Prostate gland (tissue), 2 donors: ENCODE measurements around the gene IL17RE.

Source experiments
- POLR2A ChIP-seq: fragments of 450-650 bp; IDR thresholded peaks from one replicate; pipeline ENCODE4 v1.6.1; 2016; ENCODE audit warnings: antibody characterized with exemption, mild to moderate bottlenecking
- POLR2AphosphoS5 ChIP-seq: sonication (generic); formaldehyde crosslinking; IDR thresholded peaks from one replicate; pipeline ENCODE4 v1.6.1; 2017; ENCODE audit warnings: antibody characterized with exemption
- TF ChIP-seq, protein P1 (sequence below), 4 experiments: fragments of 200-600 bp in 2 of 4; fragments of 450-650 bp in 2 of 4; sonication (generic) in 2 of 4; IDR thresholded peaks; 1 replicate in 3 of 4; 2 replicates in 1 of 4; pipeline ENCODE4 v1.5.1; 2016 to 2019; ENCODE audit warnings: antibody characterized with exemption in 4 of 4, mild to moderate bottlenecking in 2 of 4, moderate library complexity in 2 of 4

DNA sequence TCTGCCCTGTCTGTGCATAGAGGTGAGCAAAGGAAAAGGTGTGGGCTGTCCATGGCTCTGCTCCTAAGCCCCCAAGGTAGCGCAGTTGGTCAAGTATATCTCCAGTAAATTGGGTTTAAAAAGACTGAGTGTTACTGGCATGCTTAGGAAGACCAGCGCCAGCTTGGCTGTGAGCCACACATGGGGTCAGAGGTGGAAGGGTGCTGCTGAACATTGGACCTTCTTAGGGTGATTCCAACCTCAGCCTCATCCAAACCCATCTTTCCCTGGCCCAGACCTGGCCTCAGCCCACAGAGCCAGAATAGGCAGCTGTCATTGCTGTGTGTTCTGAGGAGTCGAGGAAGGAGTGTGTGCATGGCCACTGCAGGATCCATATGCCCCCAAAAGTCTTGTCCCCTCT is 5.6 kb downstream of the IL17RE start:
- TF ChIP-seq, protein P1, sequence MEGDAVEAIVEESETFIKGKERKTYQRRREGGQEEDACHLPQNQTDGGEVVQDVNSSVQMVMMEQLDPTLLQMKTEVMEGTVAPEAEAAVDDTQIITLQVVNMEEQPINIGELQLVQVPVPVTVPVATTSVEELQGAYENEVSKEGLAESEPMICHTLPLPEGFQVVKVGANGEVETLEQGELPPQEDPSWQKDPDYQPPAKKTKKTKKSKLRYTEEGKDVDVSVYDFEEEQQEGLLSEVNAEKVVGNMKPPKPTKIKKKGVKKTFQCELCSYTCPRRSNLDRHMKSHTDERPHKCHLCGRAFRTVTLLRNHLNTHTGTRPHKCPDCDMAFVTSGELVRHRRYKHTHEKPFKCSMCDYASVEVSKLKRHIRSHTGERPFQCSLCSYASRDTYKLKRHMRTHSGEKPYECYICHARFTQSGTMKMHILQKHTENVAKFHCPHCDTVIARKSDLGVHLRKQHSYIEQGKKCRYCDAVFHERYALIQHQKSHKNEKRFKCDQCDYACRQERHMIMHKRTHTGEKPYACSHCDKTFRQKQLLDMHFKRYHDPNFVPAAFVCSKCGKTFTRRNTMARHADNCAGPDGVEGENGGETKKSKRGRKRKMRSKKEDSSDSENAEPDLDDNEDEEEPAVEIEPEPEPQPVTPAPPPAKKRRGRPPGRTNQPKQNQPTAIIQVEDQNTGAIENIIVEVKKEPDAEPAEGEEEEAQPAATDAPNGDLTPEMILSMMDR (IDR thresholded peaks at IDR 0.05), result no peak
- TF ChIP-seq POLR2A (no peak), POLR2AphosphoS5 (no peak)
